ENCODE data around the gene UBA5. TPM values are rescaled to one million over a fixed set of nuclear protein-coding genes. Genes with fewer than 3 reads are reported as not detected.
A peak's percentile ranks its signal among the peaks of the same experiment; 100 is the strongest.
"Not testable (repeated sequence)": the region's sequence is repeated elsewhere in the genome, so short reads cannot be mapped to it uniquely, and the experiment has no call there.

The UBA5 gene
- total RNA-seq, 4 donors from 2014 or later = 23.3 to 35.0 (median 29.0) TPM

DNA sequence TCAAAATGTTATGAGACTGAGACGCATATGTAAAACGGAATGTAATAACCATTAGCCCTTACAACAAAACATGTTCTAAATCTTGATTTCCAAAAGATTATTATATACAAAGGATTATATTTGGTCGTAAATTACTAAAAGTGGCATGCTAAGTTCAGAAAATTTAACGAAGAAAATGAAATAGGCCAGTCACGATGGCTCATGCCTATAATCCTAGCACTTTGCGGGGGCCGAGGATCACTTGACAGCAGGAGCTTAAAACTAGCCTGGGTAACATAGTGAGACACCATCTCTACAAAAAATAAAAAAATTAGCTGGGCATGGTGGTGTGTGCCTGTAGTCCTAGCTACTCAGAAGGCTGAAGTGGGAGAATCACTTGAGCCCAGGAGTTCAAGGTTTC, 29.5 kb upstream of the UBA5 start:
- no peak overlapping the region for H3K4me3 ChIP-seq (ENCODE audit: low read depth, poor library complexity, severe bottlenecking)
- intact Hi-C loops (cut with DNase I; ENCODE audit: low total_unique reads) = no loop called here
- WGBS, 2 donors = 87 to 89% methylated on average over 7 of the region's 7 CpGs
- DNase-seq (ENCODE audit: low spot score in 2 of 2) = no peak
- TF ChIP-seq, protein P1, sequence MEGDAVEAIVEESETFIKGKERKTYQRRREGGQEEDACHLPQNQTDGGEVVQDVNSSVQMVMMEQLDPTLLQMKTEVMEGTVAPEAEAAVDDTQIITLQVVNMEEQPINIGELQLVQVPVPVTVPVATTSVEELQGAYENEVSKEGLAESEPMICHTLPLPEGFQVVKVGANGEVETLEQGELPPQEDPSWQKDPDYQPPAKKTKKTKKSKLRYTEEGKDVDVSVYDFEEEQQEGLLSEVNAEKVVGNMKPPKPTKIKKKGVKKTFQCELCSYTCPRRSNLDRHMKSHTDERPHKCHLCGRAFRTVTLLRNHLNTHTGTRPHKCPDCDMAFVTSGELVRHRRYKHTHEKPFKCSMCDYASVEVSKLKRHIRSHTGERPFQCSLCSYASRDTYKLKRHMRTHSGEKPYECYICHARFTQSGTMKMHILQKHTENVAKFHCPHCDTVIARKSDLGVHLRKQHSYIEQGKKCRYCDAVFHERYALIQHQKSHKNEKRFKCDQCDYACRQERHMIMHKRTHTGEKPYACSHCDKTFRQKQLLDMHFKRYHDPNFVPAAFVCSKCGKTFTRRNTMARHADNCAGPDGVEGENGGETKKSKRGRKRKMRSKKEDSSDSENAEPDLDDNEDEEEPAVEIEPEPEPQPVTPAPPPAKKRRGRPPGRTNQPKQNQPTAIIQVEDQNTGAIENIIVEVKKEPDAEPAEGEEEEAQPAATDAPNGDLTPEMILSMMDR (IDR thresholded peaks at IDR 0.05) = no peak
- TF ChIP-seq POLR2A (IDR thresholded peaks at IDR 0.05) = no peak

DNA sequence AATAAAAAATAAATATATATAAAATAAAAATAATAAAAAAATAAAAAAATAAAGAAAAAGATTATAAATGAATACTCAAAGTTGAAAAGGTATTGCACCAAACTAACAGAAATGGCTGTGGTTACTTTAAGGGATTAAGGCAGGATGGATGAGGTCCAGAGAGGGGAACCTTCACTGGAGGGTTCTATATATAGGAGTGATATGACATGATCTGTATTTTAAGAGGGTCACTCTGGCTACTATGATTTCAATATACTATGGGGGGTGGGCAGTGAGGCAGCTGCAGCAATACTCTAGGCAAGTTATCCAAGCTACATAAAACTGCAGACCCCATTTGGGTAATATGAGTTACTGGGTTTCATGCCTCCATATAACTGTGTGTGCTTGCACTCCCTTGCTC, 25.1 kb upstream of the UBA5 start:
- no peak overlapping the region for H3K4me3 ChIP-seq (ENCODE audit: low read depth, poor library complexity, severe bottlenecking)
- no peak for DNase-seq (ENCODE audit: low spot score in 2 of 2)
- intact Hi-C loops (cut with DNase I; ENCODE audit: low total_unique reads) = no loop called here
- TF ChIP-seq POLR2A (IDR thresholded peaks at IDR 0.05) = no peak
- TF ChIP-seq, protein P1 (IDR thresholded peaks at IDR 0.05) = no peak

DNA sequence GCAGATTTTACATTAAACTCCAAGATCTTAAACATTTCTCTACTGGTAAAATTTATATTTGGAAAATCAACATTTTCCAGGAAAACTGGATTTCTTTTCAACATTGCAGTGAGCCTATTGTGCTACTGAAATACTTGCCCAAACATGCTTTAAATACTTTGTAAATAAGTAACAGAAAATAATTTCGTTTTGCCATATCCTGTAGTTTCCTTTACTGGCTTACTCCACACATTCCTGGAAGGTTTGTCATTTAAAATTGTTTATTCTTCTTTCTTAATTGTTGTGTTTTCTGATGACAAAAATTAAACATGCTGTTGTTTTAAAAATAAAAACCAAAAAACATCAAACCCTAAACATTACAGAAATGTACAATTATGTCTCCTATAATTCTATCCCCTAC, 22.5 kb upstream of the UBA5 start:
- 18 to 27% methylated on average over 1 of the region's 1 CpG for WGBS, 2 donors
- intact Hi-C loops (cut with DNase I; ENCODE audit: low total_unique reads) = no loop called here
- DNase-seq (ENCODE audit: low spot score in 2 of 2) = no peak
- H3K4me3 ChIP-seq (ENCODE audit: low read depth, poor library complexity, severe bottlenecking) = no peak overlapping the region
- TF ChIP-seq, protein P1 (IDR thresholded peaks at IDR 0.05) = no peak
- no peak for TF ChIP-seq POLR2A (IDR thresholded peaks at IDR 0.05)

DNA sequence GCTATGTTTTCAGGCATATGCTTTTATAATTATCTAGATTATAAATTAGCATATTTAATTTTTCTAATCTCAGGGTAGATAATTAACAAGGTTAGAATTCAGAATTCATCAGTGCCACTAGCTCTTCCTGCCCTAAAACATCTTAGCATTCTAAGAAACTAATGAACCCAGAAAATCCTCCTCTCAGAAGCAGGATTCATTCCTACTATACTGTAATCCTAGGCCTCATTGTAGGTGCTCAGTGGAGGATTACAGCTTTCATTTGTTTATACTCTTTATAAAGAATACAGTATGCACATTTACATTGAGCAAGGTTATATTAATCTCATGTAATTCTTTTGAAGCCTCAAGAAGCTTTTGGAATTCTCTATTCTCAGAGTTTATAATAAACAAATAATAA, 21.4 kb upstream of the UBA5 start:
- no peak overlapping the region for H3K4me3 ChIP-seq (ENCODE audit: low read depth, poor library complexity, severe bottlenecking)
- DNase-seq (ENCODE audit: low spot score in 2 of 2) = no peak
- intact Hi-C loops (cut with DNase I; ENCODE audit: low total_unique reads) = no loop called here
- TF ChIP-seq POLR2A (IDR thresholded peaks at IDR 0.05) = no peak
- TF ChIP-seq, protein P1 (IDR thresholded peaks at IDR 0.05) = no peak

DNA sequence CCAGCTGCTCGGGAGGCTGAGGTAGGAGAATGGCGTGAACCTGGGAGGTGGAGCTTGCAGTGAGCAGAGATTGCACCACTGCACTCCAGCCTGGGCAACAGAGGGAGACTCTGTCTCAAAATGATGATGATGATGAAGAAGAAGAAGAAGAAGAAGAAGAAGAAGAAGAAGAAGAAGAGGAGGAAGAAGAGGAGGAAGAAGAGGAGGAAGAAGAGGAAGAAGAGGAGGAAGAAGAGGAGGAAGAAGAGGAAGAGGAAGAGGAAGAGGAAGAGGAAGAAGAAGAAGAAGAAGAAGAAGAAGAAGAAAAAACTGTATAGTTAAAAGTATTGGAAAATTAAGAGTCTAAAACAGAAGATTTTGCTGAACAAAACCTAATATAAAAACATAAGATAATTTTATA, 18.7 kb upstream of the UBA5 start:
- not testable (repeated sequence) for DNase-seq (ENCODE audit: low spot score in 2 of 2); H3K4me3 ChIP-seq (ENCODE audit: low read depth, poor library complexity, severe bottlenecking)
- WGBS, 2 donors = 92 to 98% methylated on average over 2 of the region's 2 CpGs
- intact Hi-C loops (cut with DNase I; ENCODE audit: low total_unique reads) = loop anchor here (5.0 kb wide), 1 partner anchor 104 kb away; no protein-coding TSS in a partner anchor

DNA sequence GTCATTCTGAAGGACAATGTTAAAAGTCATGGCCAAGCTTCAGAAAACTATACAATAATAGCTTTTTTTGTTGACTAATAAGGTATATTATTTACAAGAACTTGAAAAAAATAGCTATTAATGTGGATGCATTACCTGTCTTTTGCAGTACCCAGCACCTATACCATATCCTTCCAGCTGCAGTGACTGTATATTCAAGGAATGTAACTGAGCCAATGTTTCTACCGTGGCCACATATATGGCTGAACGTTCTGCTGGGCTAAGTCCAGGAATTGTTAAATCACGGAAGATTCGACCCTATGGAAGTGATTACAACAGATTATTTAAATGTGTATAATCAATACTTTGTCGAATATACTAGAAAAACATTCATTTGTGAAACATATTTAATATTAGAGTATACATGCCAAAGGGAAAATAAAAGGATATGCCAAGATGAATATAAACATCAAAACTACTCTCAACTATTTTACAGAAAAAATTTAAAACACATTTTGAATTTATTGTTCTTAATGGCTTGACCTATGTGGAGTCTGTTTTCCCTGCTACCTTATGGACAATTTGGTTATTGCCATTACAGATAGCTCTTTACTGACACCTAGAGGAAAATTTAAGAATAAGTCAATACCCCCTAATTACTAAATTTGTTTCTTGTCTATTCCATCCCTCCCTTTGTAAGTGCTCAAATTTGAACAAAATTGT, 18.1 kb upstream of the UBA5 start:
- DNase-seq (ENCODE audit: low spot score in 2 of 2) = no peak
- intact Hi-C loops (cut with DNase I; ENCODE audit: low total_unique reads) = loop anchor here (5.0 kb wide), 1 partner anchor 105 kb away; no protein-coding TSS in a partner anchor
- 42 to 52% methylated on average over 5 of the region's 5 CpGs for WGBS, 2 donors
- no peak overlapping the region for H3K4me3 ChIP-seq (ENCODE audit: low read depth, poor library complexity, severe bottlenecking)
- no peak for TF ChIP-seq POLR2A (IDR thresholded peaks at IDR 0.05)
- TF ChIP-seq, protein P1 (IDR thresholded peaks at IDR 0.05) = peak in 1 of 3 donors; percentile 43
